Germinal center (tissue), 1 donor: Measurements from ENCODE around the gene CCDC24.

Experiments
- DNase-seq: peaks from one replicate; pipeline ENCODE4 v3.0.0; 2012; ENCODE audit warnings: mixed read lengths, low spot score

The CCDC24 gene

GRCh38 chr1:44025816-44026215 is 34.4 kb downstream of the CCDC24 start:
- peak; percentile 56 for DNase-seq

GRCh38 chr1:44027320-44027719 is 35.9 kb downstream of the CCDC24 start:
- DNase-seq: no peak

GRCh38 chr1:44029260-44029910 is 38.0 kb downstream of the CCDC24 start:
- peak; percentile 60 for DNase-seq

GRCh38 chr1:44029911-44030604 is 38.7 kb downstream of the CCDC24 start:
- DNase-seq: peak; percentile 88

- DNase-seq: peak; percentile 43
These were observed 39.3 kb downstream of the CCDC24 start for GRCh38 chr1:44030605-44031251.

GRCh38 chr1:44031252-44032169 is 40.1 kb downstream of the CCDC24 start, which contains the start of gene SLC6A9:
Gene SLC6A9, minus strand, starts transcription at chr1:44031462. Its CDS starts 7,185 bp downstream, at chr1:44024277.
- DNase-seq: peak; percentile 36

GRCh38 chr1:44032170-44032790 is 40.9 kb downstream of the CCDC24 start:
- no peak for DNase-seq

- no peak for DNase-seq
These were observed 41.7 kb downstream of the CCDC24 start for GRCh38 chr1:44033041-44033575.

GRCh38 chr1:44033756-44034155 is 42.4 kb downstream of the CCDC24 start:
- DNase-seq: no peak

GRCh38 chr1:44034423-44034822 is 43.0 kb downstream of the CCDC24 start:
- no peak for DNase-seq

GRCh38 chr1:44034976-44035716 is 43.7 kb downstream of the CCDC24 start:
- no peak for DNase-seq

- DNase-seq: no peak
These were observed 44.5 kb downstream of the CCDC24 start for GRCh38 chr1:44035726-44036408.

GRCh38 chr1:44036409-44037139 is 45.2 kb downstream of the CCDC24 start:
- peak; percentile 63 for DNase-seq

GRCh38 chr1:44037154-44037553 is 45.8 kb downstream of the CCDC24 start:
- DNase-seq: no peak

- DNase-seq: no peak
These were observed 47.7 kb downstream of the CCDC24 start for GRCh38 chr1:44038876-44039657.

- DNase-seq: no peak
These were observed 49.0 kb downstream of the CCDC24 start for GRCh38 chr1:44040418-44040817.

GRCh38 chr1:44040846-44041245 is 49.4 kb downstream of the CCDC24 start:
- no peak for DNase-seq
